Measurements from ENCODE around the gene MACROD2.

- TF ChIP-seq ZFP3 (CRISPR knock-in tag; IDR thresholded peaks at IDR 0.05), result no peak
- TF ChIP-seq ZNF70 (CRISPR knock-in tag; IDR thresholded peaks at IDR 0.05), result no peak
- TF ChIP-seq PATZ1 (CRISPR knock-in tag; IDR thresholded peaks at IDR 0.05; ENCODE audit: borderline replicate concordance), result no peak
- no peak for TF ChIP-seq SNAI2 (CRISPR knock-in tag; IDR thresholded peaks at IDR 0.05)
- TF ChIP-seq GLIS3 (CRISPR knock-in tag; IDR thresholded peaks at IDR 0.05), result no peak
- TF ChIP-seq ISL1 (CRISPR knock-in tag; IDR thresholded peaks at IDR 0.05), result no peak
- TF ChIP-seq OSR1 (CRISPR knock-in tag; IDR thresholded peaks at IDR 0.05), result no peak
- no peak for TF ChIP-seq PPARA (CRISPR knock-in tag; IDR thresholded peaks at IDR 0.05; ENCODE audit: borderline replicate concordance)
- TF ChIP-seq TCF4 (CRISPR knock-in tag; IDR thresholded peaks at IDR 0.05; ENCODE audit: borderline replicate concordance), result no peak
- no peak for TF ChIP-seq ZNF565 (CRISPR knock-in tag; conservative IDR thresholded peaks at IDR 0.05; ENCODE audit: low read depth)
- TF ChIP-seq ESRRG (CRISPR knock-in tag; IDR thresholded peaks at IDR 0.05), result no peak
These were observed 788.5 kb downstream of the MACROD2 start for GRCh38 chr20:14783766-14784165.
